ENCODE results near the gene PPP2R3C. TPM values are rescaled to one million over a fixed set of nuclear protein-coding genes. Genes with fewer than 3 reads are reported as not detected.

The PPP2R3C gene
- total RNA-seq, 1 experiment from 2014 or later, result 56.2 TPM

GRCh38 chr14:35140718-35141581, 19.2 kb upstream of the PPP2R3C start:
- DNase-seq (ENCODE audit: low spot score), result peak; percentile 52
- intact Hi-C loops (cut with micrococcal nuclease; ENCODE audit: unreplicated experiment), result loop anchor here (2.0 to 10.0 kb wide), 4 partner anchors 71 to 674 kb away; no protein-coding TSS in a partner anchor
- no peaks in the 10 kb centered on the region for H3K36me3 ChIP-seq (ENCODE audit: insufficient read depth, low read length, poor library complexity, severe bottlenecking)
- POLR2A ChIA-PET (ENCODE audit: low non-redundant PET), result no interaction called here
- no peak overlapping the region for H3K27ac ChIP-seq (ENCODE audit: low read depth, low read length, poor library complexity, severe bottlenecking)
- CTCF ChIA-PET, result interaction anchor here (0.6 to 1.6 kb wide), 8 partner anchors 10 to 548 kb away, joined by 3 to 10 read pairs (median 4); no protein-coding TSS in a partner anchor
- H3K4me1 ChIP-seq (ENCODE audit: insufficient read depth, low read length, poor library complexity, severe bottlenecking), result no peaks in the 10 kb centered on the region
- no peaks in the 10 kb centered on the region for H3K27me3 ChIP-seq (replicated peaks; ENCODE audit: insufficient read depth, low read depth, low read length, poor library complexity)
- no peak overlapping the region for H3K4me3 ChIP-seq (ENCODE audit: low read depth, low read length, poor library complexity, severe bottlenecking)
- no TSS peak for BruUV-seq (replicated peaks)
- no peaks in the 10 kb centered on the region for H3K9me3 ChIP-seq (ENCODE audit: low read depth, low read length, poor library complexity, severe bottlenecking)
- no peak for TF ChIP-seq EZH2 (IDR thresholded peaks at IDR 0.05; ENCODE audit: borderline replicate concordance, low read depth, low read length, poor library complexity, severe bottlenecking)
- TF ChIP-seq, protein P1, sequence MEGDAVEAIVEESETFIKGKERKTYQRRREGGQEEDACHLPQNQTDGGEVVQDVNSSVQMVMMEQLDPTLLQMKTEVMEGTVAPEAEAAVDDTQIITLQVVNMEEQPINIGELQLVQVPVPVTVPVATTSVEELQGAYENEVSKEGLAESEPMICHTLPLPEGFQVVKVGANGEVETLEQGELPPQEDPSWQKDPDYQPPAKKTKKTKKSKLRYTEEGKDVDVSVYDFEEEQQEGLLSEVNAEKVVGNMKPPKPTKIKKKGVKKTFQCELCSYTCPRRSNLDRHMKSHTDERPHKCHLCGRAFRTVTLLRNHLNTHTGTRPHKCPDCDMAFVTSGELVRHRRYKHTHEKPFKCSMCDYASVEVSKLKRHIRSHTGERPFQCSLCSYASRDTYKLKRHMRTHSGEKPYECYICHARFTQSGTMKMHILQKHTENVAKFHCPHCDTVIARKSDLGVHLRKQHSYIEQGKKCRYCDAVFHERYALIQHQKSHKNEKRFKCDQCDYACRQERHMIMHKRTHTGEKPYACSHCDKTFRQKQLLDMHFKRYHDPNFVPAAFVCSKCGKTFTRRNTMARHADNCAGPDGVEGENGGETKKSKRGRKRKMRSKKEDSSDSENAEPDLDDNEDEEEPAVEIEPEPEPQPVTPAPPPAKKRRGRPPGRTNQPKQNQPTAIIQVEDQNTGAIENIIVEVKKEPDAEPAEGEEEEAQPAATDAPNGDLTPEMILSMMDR (conservative IDR thresholded peaks at IDR 0.05; ENCODE audit: low read depth, low read length), result peak; percentile 61

DNA sequence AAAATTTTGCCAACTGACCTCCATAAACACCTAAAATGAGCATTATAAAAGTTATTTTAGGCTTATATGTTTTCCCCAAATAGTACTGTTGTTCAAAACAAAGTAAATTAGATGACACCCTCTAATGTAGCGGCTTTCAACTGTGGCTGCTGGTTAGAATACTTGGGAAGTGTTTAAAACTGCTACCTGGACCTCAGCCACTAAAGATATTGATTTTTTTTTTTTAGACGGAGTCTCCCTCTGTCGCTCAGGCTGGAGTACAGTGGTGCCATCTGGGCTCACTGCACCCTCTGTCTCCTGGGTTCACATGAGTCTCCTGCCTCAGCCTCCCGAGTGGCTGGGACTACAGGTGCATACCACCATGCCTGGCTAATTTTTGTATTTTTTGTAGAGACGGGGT, 16.8 kb upstream of the PPP2R3C start:
- no peaks in the 10 kb centered on the region for H3K27me3 ChIP-seq (replicated peaks; ENCODE audit: insufficient read depth, low read depth, low read length, poor library complexity)
- no peaks in the 10 kb centered on the region for H3K9me3 ChIP-seq (ENCODE audit: low read depth, low read length, poor library complexity, severe bottlenecking)
- peaks cover 7% of the 10 kb centered on the region for H3K36me3 ChIP-seq (ENCODE audit: insufficient read depth, low read length, poor library complexity, severe bottlenecking)
- H3K4me1 ChIP-seq (ENCODE audit: insufficient read depth, low read length, poor library complexity, severe bottlenecking), result no peaks in the 10 kb centered on the region
- no peak for TF ChIP-seq EZH2 (IDR thresholded peaks at IDR 0.05; ENCODE audit: borderline replicate concordance, low read depth, low read length, poor library complexity, severe bottlenecking)
- TF ChIP-seq, protein P1 (conservative IDR thresholded peaks at IDR 0.05; ENCODE audit: low read depth, low read length), result no peak
- no peak for DNase-seq (ENCODE audit: low spot score)
- no TSS peak for BruUV-seq (replicated peaks)
- no peak overlapping the region for H3K4me3 ChIP-seq (ENCODE audit: low read depth, low read length, poor library complexity, severe bottlenecking)
- intact Hi-C loops (cut with micrococcal nuclease; ENCODE audit: unreplicated experiment), result no loop called here
- no peak overlapping the region for H3K27ac ChIP-seq (ENCODE audit: low read depth, low read length, poor library complexity, severe bottlenecking)
- POLR2A ChIA-PET (ENCODE audit: low non-redundant PET), result no interaction called here
- CTCF ChIA-PET, result no interaction called here

DNA sequence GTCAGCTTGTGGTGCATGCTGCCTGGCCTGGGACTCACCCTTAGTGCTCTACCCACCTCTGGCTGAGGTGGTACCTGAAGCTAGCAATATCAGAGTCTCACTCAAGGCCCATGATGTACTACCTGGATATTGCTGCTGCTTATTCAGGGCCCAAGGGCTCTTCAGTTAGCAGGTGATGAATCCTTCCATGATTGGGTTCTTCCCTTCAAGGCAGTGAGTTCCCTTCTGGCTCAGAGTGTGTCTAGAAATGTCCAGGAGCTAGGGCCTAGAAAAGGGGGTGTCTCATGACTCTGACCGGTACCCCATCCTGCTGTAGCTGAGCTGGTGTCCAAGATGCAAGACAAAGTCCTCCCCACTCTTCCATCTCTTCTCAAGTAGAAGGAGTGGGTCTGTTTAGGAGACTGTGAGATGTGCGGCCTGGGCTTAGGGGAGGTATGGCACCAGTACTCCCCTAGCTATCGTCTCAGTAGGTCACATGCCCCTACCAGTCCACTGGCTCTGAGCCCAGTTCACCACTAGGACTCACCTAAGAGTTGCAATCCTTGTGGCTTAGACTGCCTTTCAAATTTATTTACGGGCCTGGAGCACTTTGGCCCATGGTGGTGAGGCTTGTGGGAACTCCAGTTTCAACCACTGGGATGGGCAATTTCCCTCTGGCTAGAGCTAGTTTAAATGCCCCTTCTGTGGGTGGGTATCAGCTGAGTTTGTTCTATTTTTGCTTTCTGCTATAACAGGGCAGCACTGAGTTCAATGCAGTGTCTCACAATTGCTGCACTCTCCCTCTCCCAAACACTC, 12.7 kb upstream of the PPP2R3C start:
- ChIA-PET POLR2A (ENCODE audit: low non-redundant PET) (no interaction called here), CTCF (no interaction called here)
- Histone ChIP-seq H3K4me1 (ENCODE audit: insufficient read depth, low read length, poor library complexity, severe bottlenecking) (no peaks in the 10 kb centered on the region), H3K36me3 (ENCODE audit: insufficient read depth, low read length, poor library complexity, severe bottlenecking) (peaks cover 22% of the 10 kb centered on the region), H3K27ac (ENCODE audit: low read depth, low read length, poor library complexity, severe bottlenecking) (no peak overlapping the region), H3K4me3 (ENCODE audit: low read depth, low read length, poor library complexity, severe bottlenecking) (no peak overlapping the region), H3K27me3 (replicated peaks; ENCODE audit: insufficient read depth, low read depth, low read length, poor library complexity) (no peaks in the 10 kb centered on the region), H3K9me3 (ENCODE audit: low read depth, low read length, poor library complexity, severe bottlenecking) (no peaks in the 10 kb centered on the region)
- no TSS peak for BruUV-seq (replicated peaks)
- intact Hi-C loops (cut with micrococcal nuclease; ENCODE audit: unreplicated experiment), result no loop called here
- no peak for DNase-seq (ENCODE audit: low spot score)
- TF ChIP-seq, protein P1 (conservative IDR thresholded peaks at IDR 0.05; ENCODE audit: low read depth, low read length), result no peak
- TF ChIP-seq EZH2 (IDR thresholded peaks at IDR 0.05; ENCODE audit: borderline replicate concordance, low read depth, low read length, poor library complexity, severe bottlenecking), result no peak

Measured in A673 (cell line).